ENCODE measurements around the gene IDI2. TPM values are rescaled to one million over a fixed set of nuclear protein-coding genes. Genes with fewer than 3 reads are reported as not detected.

IDI2 gene
- total and polyA plus RNA-seq, 2 donors (not counting 1 experiment from before 2014, with no cell fraction given) = not detected

DNA sequence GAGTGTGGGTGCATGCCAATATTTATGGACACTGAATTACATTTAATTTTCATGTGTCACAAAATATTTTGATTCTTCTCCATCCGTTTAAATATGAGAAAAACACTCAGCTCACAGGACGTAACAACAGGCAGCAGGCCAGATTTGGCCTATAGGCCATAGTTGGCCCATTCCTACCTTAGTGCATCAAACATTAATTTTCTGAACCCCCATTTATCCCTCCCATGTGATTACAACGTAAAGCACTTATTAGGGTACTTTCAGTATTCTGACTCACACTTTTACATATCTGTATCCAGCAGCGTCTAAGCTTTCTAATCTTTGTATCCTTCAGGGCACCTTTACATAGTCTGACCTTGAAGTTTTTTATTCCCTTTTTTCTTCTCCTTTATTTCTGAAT lies 19.3 kb upstream of the IDI2 start:
- H3K79me2 ChIP-seq (ENCODE audit: control insufficient read depth, insufficient read depth, low read length) = peaks cover 42% of the 10 kb centered on the region

DNA sequence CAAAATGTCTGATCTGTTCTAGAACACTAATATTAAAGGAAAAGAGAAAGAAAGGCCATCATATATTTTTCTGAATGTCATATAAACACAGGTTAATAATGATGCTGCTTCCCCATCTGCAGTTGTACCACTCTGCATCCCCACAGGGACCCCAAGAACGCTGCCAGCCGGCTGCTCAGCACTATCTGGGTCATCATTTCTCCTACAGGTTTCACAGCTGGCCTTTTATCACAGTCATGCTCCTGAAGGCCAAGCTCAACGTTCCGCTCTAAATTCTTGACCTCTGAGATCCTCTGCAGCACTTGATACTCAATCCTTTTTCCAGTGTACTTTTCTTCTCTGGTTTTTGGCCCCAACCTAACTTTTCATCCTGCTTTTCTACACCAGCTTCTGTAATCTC lies 18.5 kb upstream of the IDI2 start:
- H4K20me1 ChIP-seq (ENCODE audit: control insufficient read depth, extremely low read depth, insufficient read depth, low read length) = peaks cover 1% of the 10 kb centered on the region
- TF ChIP-seq EZH2 (IDR thresholded peaks at IDR 0.05; ENCODE audit: low read length, missing control alignments) (no peak), CTCF (conservative IDR thresholded peaks at IDR 0.05 in 1 of 2, IDR thresholded peaks at IDR 0.05 in 1 of 2; ENCODE audit: low read depth in 1 of 2, low read length in 2 of 2) (no peak)

More for the DNA sequence above, 19.3 kb upstream of the IDI2 start:
- Histone ChIP-seq H2AFZ (ENCODE audit: low read length) (no peak overlapping the region), H3K4me2 (ENCODE audit: extremely low read depth, insufficient read depth, low read length) (no peak overlapping the region), H3K27ac (ENCODE audit: insufficient read depth, low read length) (no peak overlapping the region), H3K4me1 (ENCODE audit: control insufficient read depth, extremely low read depth, insufficient read depth, low read length) (no peaks in the 10 kb centered on the region), H3K9me3 (ENCODE audit: control insufficient read depth, insufficient read depth, low read depth, low read length) (no peaks in the 10 kb centered on the region), H4K20me1 (ENCODE audit: control insufficient read depth, extremely low read depth, insufficient read depth, low read length) (peaks cover 1% of the 10 kb centered on the region), H3K27me3 (ENCODE audit: control insufficient read depth, insufficient read depth, low read length) (no peaks in the 10 kb centered on the region), H3K36me3 (ENCODE audit: control insufficient read depth, insufficient read depth, low read length) (peaks cover 5% of the 10 kb centered on the region), H3K4me3 (replicated peaks in 1 of 4; ENCODE audit: control extremely low read depth in 1 of 4, insufficient read depth in 1 of 4, low read depth in 3 of 4, low read length in 4 of 4) (peak overlapping the region in 1 of 4 experiments; percentile 19), H3K9ac (ENCODE audit: insufficient read depth, low read length) (no peak overlapping the region)
- DNase-seq (ENCODE audit: low read depth in 2 of 2) = no peak
- TF ChIP-seq EZH2 (IDR thresholded peaks at IDR 0.05; ENCODE audit: low read length, missing control alignments) (no peak), CTCF (conservative IDR thresholded peaks at IDR 0.05 in 1 of 2, IDR thresholded peaks at IDR 0.05 in 1 of 2; ENCODE audit: low read depth in 1 of 2, low read length in 2 of 2) (no peak)

GRCh38 chr10:1043532-1043995 lies 17.9 kb upstream of the IDI2 start:
- Histone ChIP-seq H3K4me1 (ENCODE audit: control insufficient read depth, extremely low read depth, insufficient read depth, low read length) (no peaks in the 10 kb centered on the region), H4K20me1 (ENCODE audit: control insufficient read depth, extremely low read depth, insufficient read depth, low read length) (peaks cover 1% of the 10 kb centered on the region), H3K27ac (ENCODE audit: insufficient read depth, low read length) (no peak overlapping the region), H3K79me2 (ENCODE audit: control insufficient read depth, insufficient read depth, low read length) (peaks cover 42% of the 10 kb centered on the region), H3K9ac (ENCODE audit: insufficient read depth, low read length) (no peak overlapping the region), H3K27me3 (ENCODE audit: control insufficient read depth, insufficient read depth, low read length) (no peaks in the 10 kb centered on the region), H2AFZ (ENCODE audit: low read length) (no peak overlapping the region), H3K9me3 (ENCODE audit: control insufficient read depth, insufficient read depth, low read depth, low read length) (no peaks in the 10 kb centered on the region), H3K36me3 (ENCODE audit: control insufficient read depth, insufficient read depth, low read length) (peaks cover 5% of the 10 kb centered on the region), H3K4me2 (ENCODE audit: extremely low read depth, insufficient read depth, low read length) (no peak overlapping the region), H3K4me3 (replicated peaks in 1 of 4; ENCODE audit: control extremely low read depth in 1 of 4, insufficient read depth in 1 of 4, low read depth in 3 of 4, low read length in 4 of 4) (no peak overlapping the region)
- TF ChIP-seq EZH2 (IDR thresholded peaks at IDR 0.05; ENCODE audit: low read length, missing control alignments) (no peak), CTCF (conservative IDR thresholded peaks at IDR 0.05 in 1 of 2, IDR thresholded peaks at IDR 0.05 in 1 of 2; ENCODE audit: low read depth in 1 of 2, low read length in 2 of 2) (no peak)
- no peak for DNase-seq (ENCODE audit: low read depth in 2 of 2)

More for the DNA sequence above, 18.5 kb upstream of the IDI2 start:
- Histone ChIP-seq H3K9ac (ENCODE audit: insufficient read depth, low read length) (no peak overlapping the region), H3K4me2 (ENCODE audit: extremely low read depth, insufficient read depth, low read length) (peak overlapping the region; percentile 32), H3K79me2 (ENCODE audit: control insufficient read depth, insufficient read depth, low read length) (peaks cover 42% of the 10 kb centered on the region), H2AFZ (ENCODE audit: low read length) (no peak overlapping the region), H3K4me3 (replicated peaks in 1 of 4; ENCODE audit: control extremely low read depth in 1 of 4, insufficient read depth in 1 of 4, low read depth in 3 of 4, low read length in 4 of 4) (no peak overlapping the region), H3K27me3 (ENCODE audit: control insufficient read depth, insufficient read depth, low read length) (no peaks in the 10 kb centered on the region), H3K9me3 (ENCODE audit: control insufficient read depth, insufficient read depth, low read depth, low read length) (no peaks in the 10 kb centered on the region), H3K27ac (ENCODE audit: insufficient read depth, low read length) (no peak overlapping the region), H3K4me1 (ENCODE audit: control insufficient read depth, extremely low read depth, insufficient read depth, low read length) (no peaks in the 10 kb centered on the region), H3K36me3 (ENCODE audit: control insufficient read depth, insufficient read depth, low read length) (peaks cover 5% of the 10 kb centered on the region)
- no peak for DNase-seq (ENCODE audit: low read depth in 2 of 2)
